ENCODE measurements around the gene KEL.

Gene KEL

GRCh38 chr7:142963993-142964392 is 1.8 kb upstream of the KEL start:
- in situ Hi-C loops (cut with MboI; ENCODE audit: low sequenced_read_pairs) = no loop called here

GRCh38 chr7:142962991-142963390 is 828 bp upstream of the KEL start:
- in situ Hi-C loops (cut with MboI; ENCODE audit: low sequenced_read_pairs) = no loop called here

GRCh38 chr7:142961595-142961972 is 579 bp downstream of the KEL start:
- in situ Hi-C loops (cut with MboI; ENCODE audit: low sequenced_read_pairs) = no loop called here

GRCh38 chr7:142960955-142961512 is 1.1 kb downstream of the KEL start:
- in situ Hi-C loops (cut with MboI; ENCODE audit: low sequenced_read_pairs) = no loop called here

DNA sequence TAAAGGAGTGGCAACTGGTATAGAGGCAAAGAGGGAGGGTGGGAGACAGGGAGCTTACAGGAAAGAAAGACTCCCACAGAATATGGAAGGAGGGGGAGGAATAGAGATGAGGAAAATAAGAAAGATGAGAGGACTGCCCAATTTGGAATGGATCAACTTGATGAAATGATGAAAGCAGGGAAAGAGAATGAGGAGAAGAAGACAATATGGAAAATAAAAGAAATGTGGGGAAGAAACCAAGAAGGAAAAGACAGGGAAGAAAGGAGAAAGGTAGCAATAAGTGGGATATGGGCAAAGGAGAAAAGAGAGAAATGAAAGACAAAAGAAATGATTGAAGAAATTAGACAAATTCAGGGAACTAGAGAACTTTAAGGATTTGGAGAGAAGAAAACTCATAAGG is 3.0 kb downstream of the KEL start:
- in situ Hi-C loops (cut with MboI; ENCODE audit: low sequenced_read_pairs) = no loop called here

DNA sequence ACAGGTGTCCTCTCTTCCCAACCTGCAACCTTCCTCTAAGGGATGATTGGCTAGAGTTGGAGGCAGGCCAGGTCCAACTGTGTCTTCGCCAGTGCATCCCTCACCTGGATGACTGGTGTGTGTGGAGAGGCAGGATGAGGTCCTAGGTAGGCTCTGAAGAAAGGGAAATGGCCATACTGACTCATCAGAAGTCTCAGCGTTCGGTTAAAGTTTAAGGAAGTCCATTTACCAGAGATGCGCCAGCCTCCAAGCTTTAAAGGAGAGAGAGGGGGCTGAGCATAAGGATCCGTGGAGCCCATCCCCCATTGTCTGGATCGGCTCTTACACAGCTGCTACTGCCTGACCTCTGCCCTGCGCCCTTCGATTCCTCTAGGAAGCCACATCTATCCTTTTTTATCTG is 4.4 kb downstream of the KEL start:
- in situ Hi-C loops (cut with MboI; ENCODE audit: low sequenced_read_pairs) = no loop called here

DNA sequence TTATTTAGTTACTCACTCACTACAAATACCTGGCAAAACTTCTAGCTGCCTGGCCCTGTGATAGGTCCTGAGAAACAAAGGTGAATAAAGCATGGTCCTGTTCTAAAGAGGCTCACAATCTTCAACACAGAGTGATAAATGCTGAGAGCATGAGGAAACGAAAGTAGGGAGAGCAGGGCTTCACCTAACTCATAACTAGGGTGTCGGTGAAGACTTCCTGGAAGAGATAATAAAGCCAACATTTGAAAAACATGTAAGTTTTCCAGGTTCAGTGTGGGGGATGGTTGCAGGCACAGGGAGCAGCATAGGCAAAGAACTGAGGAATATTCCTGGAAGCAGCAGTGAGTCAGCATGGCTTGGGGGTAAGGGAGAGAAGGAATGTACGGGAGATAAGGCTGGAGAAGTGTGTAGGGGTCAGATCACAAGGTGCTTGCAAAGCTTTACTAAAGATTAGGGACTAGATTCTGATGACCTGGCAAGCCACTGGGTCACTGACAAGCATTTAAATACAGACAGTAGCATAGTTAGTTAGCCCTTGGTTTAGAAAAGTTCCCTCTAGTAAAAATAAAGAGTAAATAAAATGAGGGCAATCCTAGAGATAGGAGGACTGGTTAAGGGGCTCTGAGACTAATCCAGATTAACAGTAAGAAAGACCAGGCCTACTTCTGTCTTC is 5.1 kb downstream of the KEL start:
- in situ Hi-C loops (cut with MboI; ENCODE audit: low sequenced_read_pairs) = no loop called here

DNA sequence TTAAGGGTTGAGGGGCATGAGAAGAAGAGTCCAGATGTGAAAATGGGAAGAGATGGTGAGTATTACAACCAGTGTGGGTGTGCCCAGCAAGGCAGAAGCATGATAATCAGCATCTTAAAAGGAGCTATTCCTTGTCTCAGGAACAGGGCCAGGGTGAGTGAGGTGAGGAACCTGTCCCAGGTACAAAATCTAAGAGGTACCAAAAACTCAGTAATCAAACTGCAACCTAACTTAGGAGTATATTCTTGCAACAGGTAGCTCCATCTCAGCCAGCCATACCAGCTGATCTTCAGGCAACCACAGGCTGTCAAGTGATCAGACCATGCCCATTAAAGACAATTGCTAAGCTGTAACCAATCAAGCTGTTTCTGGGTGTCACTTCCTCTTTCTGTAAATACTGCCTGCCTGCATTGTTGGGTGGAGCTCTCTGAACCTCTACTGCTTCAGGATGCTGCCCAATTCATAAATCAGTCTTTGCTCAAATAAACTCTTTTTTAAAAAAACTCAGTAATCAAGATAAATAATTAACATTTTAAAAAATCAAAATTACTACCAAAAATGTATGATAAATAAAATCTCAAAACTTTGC is 7.4 kb downstream of the KEL start:
- in situ Hi-C loops (cut with MboI; ENCODE audit: low sequenced_read_pairs) = no loop called here

DNA sequence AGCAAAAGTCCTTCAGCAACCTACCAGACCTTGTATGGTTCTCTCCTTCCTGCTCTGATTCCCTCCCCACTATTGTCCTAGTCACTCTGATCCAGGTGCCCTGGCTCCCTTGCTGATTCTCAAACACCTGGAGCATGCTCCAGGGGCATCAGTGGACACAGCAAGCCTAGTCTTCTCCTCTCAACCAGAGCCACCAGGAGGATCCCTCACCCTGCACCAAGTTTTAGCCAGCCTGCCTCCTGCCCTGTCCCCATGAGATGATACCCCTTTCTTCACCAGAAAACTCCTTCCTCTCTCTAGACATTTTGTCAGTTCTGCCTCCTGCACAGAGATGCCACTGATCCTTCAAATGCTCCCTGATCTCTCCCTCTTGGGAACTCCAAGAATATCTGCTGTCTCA is 11.9 kb downstream of the KEL start:
- in situ Hi-C loops (cut with MboI; ENCODE audit: low sequenced_read_pairs) = no loop called here

DNA sequence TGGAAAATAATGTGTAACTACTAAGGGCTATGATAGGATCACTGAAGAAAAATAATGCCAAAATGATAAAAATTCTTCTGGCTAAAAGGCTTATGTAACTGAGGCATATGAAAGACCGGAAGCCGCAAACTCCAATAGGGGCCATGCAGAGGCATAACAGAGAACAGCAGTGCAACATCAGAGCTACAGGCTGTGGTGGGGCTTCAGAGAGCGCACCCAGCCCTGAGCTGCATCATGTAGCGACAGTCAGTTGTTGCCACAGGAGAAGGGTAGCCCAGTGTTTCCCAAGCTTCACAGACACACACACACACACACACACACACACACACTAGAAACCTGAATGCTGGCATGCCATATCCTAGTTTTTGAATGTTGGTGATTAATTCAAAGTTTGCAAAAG is 13.6 kb downstream of the KEL start:
- in situ Hi-C loops (cut with MboI; ENCODE audit: low sequenced_read_pairs) = no loop called here

DNA sequence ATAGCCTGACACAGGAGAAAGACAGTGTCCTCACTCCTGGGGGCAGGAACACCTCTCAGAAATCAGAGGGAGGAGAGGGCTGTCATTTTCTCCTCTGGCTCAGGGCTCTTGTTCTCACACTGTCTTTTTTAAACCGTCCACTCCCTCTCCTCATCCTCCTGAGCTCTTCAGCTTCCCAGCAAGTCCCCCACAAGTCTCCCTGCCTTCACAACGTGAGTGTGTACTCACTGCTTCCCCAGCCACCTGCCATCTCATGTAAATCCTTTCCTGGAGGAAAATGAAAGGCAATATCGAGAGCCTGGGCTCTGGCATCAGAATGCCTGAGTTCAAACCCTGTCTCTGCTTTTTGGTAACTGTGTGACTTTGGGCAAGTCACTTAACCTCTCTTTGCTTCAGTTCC is 17.2 kb downstream of the KEL start:
- in situ Hi-C loops (cut with MboI; ENCODE audit: low sequenced_read_pairs) = no loop called here

- in situ Hi-C loops (cut with MboI; ENCODE audit: low sequenced_read_pairs) = no loop called here
Observed at GRCh38 chr7:142943706-142944268, 18.4 kb downstream of the KEL start.

DNA sequence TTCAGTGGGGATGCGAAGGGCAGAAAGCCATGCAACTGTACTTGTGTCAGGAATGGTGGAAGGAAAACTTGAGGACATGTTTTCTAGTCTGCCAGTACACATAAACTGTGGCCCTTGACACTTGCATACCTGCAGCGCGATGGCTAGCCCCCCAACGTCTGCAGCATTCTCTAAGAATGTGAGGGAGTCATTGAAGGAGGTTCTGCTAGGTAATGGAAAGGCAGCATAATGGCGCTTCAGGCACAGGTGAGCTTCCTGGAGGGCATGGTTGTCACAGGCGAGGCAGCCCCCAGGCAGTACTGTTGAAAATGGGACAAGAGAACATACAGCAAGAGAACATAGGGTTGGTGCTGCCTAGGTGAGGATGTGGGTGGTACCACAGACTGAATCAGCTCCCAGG is 19.4 kb downstream of the KEL start:
- in situ Hi-C loops (cut with MboI; ENCODE audit: low sequenced_read_pairs) = no loop called here

- in situ Hi-C loops (cut with MboI; ENCODE audit: low sequenced_read_pairs) = no loop called here
Observed at GRCh38 chr7:142941541-142941940, 20.6 kb downstream of the KEL start.

GRCh38 chr7:142940966-142941535 is 21.1 kb downstream of the KEL start:
- in situ Hi-C loops (cut with MboI; ENCODE audit: low sequenced_read_pairs) = no loop called here

DNA sequence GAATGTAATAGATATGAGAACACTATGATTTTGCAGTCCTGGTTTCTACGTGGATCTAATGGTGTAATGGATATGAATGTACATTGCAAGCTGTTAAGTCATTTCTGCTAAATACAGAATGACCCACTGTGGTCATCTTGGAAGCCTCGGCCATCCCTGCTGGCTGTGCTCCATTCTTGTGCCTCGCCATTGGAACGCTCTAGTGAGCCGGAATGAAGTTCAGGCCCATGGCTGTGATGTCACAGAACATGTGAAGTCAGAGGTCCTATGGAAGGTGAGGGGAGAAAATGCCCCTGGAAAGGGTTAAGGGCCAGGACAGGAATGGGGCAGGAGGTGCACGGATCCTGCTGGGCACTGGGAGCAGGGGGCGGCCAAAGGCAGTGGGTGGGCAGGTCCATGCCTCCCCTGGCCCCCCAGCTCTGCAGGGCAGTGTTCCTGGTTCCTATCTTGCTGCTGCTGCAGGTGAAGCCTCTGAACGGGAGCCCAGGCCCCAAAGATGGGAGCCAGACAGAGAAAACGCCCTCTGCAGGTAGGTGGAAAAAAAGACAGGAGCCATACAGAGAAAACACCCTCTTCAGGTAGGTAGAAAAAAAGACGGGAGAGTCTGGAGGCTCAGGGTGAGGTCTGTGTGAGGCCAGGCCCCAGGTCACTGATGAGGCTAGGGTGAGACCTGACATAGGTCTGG is 22.8 kb downstream of the KEL start, which contains the start of gene LLCFC1:
Gene LLCFC1 (plus strand): TSS at position 259 of the 685 bp plus-strand sequence. CDS start 138 bp downstream, at position 397.
- in situ Hi-C loops (cut with MboI; ENCODE audit: low sequenced_read_pairs) = no loop called here

- in situ Hi-C loops (cut with MboI; ENCODE audit: low sequenced_read_pairs) = no loop called here
Observed at GRCh38 chr7:142938611-142939010, 23.6 kb downstream of the KEL start.

GRCh38 chr7:142935941-142936565 is 26.1 kb downstream of the KEL start:
- in situ Hi-C loops (cut with MboI; ENCODE audit: low sequenced_read_pairs) = no loop called here

- in situ Hi-C loops (cut with MboI; ENCODE audit: low sequenced_read_pairs) = no loop called here
Observed at GRCh38 chr7:142934056-142934455, 28.1 kb downstream of the KEL start.

GRCh38 chr7:142933624-142934023 is 28.5 kb downstream of the KEL start, which contains the start of gene TRPV5:
Gene TRPV5 (minus strand): TSS chr7:142933746. CDS start chr7:142933459, 287 bp downstream.
- in situ Hi-C loops (cut with MboI; ENCODE audit: low sequenced_read_pairs) = no loop called here

DNA sequence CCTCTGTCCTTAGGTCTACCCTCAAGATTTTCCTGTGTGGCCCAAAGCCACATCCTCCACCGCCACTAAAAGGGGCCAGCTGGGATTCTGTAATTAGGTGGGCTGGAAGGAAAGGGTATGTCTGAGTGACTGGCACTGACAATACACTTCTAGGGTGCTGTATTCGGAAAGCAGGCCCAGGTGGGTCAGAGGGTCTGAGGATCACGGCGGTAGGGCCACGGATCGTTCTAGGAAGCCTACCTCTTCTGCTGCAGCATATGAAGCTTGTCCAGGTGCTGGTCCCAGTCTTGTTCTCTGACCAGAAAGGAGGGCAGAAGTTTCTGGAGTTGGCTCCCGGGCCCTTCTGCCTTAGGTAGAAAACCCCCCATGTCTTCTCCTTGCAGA is 29.1 kb downstream of the KEL start:
- in situ Hi-C loops (cut with MboI; ENCODE audit: low sequenced_read_pairs) = no loop called here

All from HL-60/S4 treated with phorbol 12-myristate 13-acetate at 8.2 ng/mL for 4 days and 3 days (cell line).